H54 (cell line): ENCODE data around the gene FGFRL1.

Experiments used
- DNase-seq: peaks from one replicate; pipeline ENCODE4 v3.0.0; 2011; ENCODE audit warnings: low spot score, mixed read lengths; ENCODE audit not compliant: insufficient read length
- FAIRE-seq: peaks from 3 replicates; lab custom pipeline; 2011; peaks lifted over from hg19 to GRCh38; lab: Jason Lieb, UNC
- POLR2A ChIP-seq: IDR thresholded peaks from 2 replicates; pipeline ENCODE4 v1.6.1; 2011; ENCODE audit warnings: low read depth, mild to moderate bottlenecking, low read length

The FGFRL1 gene

GRCh38 chr4:1002631-1003251 is 8.7 kb upstream of the FGFRL1 start:
- DNase-seq (no peak), FAIRE-seq (no peak)

GRCh38 chr4:1003271-1004070 is 8.0 kb upstream of the FGFRL1 start:
- no peak for DNase-seq
- FAIRE-seq = no peak
- no peak for TF ChIP-seq POLR2A

More at GRCh38 chr4:1002631-1003251, 8.7 kb upstream of the FGFRL1 start:
- TF ChIP-seq POLR2A = no peak

- no peak for TF ChIP-seq POLR2A
- FAIRE-seq (no peak), DNase-seq (no peak)
Observed at GRCh38 chr4:1004071-1004418, 7.4 kb upstream of the FGFRL1 start.

- FAIRE-seq (no peak), DNase-seq (no peak)
- TF ChIP-seq POLR2A = no peak
Observed at GRCh38 chr4:1004557-1005485, 6.6 kb upstream of the FGFRL1 start.

- TF ChIP-seq POLR2A = no peak
- DNase-seq (no peak), FAIRE-seq (no peak)
Observed at GRCh38 chr4:1006856-1007255, 4.6 kb upstream of the FGFRL1 start.

GRCh38 chr4:1008840-1009541 is 2.4 kb upstream of the FGFRL1 start:
- TF ChIP-seq POLR2A = peak; percentile 2; the same call in 1 of the 2 replicates
- DNase-seq = no peak
- FAIRE-seq = no peak

GRCh38 chr4:1009542-1010394 is 1.7 kb upstream of the FGFRL1 start:
- FAIRE-seq (no peak), DNase-seq (peak; percentile 61)
- no peak for TF ChIP-seq POLR2A

GRCh38 chr4:1010395-1011021 is 918 bp upstream of the FGFRL1 start:
- FAIRE-seq = no peak
- no peak for TF ChIP-seq POLR2A

GRCh38 chr4:1011666-1012033 is 224 bp downstream of the FGFRL1 start:
- no peak for DNase-seq
- no peak for FAIRE-seq
- no peak for TF ChIP-seq POLR2A

More at GRCh38 chr4:1010395-1011021, 918 bp upstream of the FGFRL1 start:
- no peak for DNase-seq

- peak; percentile 38; the same call in 1 of the 2 replicates for TF ChIP-seq POLR2A
- FAIRE-seq (no peak), DNase-seq (peak; percentile 56)
Observed at GRCh38 chr4:1012034-1012739, 761 bp downstream of the FGFRL1 start.

- no peak for TF ChIP-seq POLR2A
- FAIRE-seq (no peak), DNase-seq (no peak)
Observed at GRCh38 chr4:1013225-1014073, 2.0 kb downstream of the FGFRL1 start.
